Prostate gland (tissue), 2 donors: ENCODE data around the gene CBARP. TPM values are rescaled to one million over a fixed set of nuclear protein-coding genes. Genes with fewer than 3 reads are reported as not detected.
"Not testable (repeated sequence)": the region's sequence is repeated elsewhere in the genome, so short reads cannot be mapped to it uniquely, and the experiment has no call there.

Experiments used
- DNase-seq: peaks from one replicate; pipeline ENCODE4 v3.0.0-alpha.2; 2019; ENCODE audit warnings: low spot score
- H3K27ac ChIP-seq, 2 donors: fragments of 200-600 bp; sonication (generic); 2 replicates each; pipeline ENCODE4 v1.5.1; 2017 to 2019
- H3K27me3 ChIP-seq: fragments of 200-600 bp; sonication (generic); replicated peaks from 2 replicates; pipeline ENCODE4 v1.5.1; 2019; ENCODE audit not compliant: insufficient read depth
- H3K36me3 ChIP-seq, 2 donors: fragments of 200-600 bp; sonication (generic); 1 replicate in 1 of 2; 2 replicates in 1 of 2; pipeline versions ENCODE4 v1.5.1 to v1.8.1; 2017 to 2019
- H3K4me1 ChIP-seq: fragments of 200-600 bp; sonication (generic); replicated peaks from 2 replicates; pipeline ENCODE4 v1.5.1; 2019
- H3K4me3 ChIP-seq, 2 donors: fragments of 200-600 bp; sonication (generic); 2 replicates each; pipeline ENCODE4 v1.5.1; 2017 to 2019
- H3K9me3 ChIP-seq: fragments of 200-600 bp; sonication (generic); 2 replicates; pipeline ENCODE4 v1.5.1; 2017
- CTCF ChIP-seq, 4 experiments: fragments of 200-600 bp in 2 of 4; fragments of 450-650 bp in 2 of 4; sonication (generic) in 2 of 4; IDR thresholded peaks; 1 replicate in 3 of 4; 2 replicates in 1 of 4; pipeline ENCODE4 v1.5.1; 2016 to 2019; ENCODE audit warnings: antibody characterized with exemption in 4 of 4, mild to moderate bottlenecking in 2 of 4, moderate library complexity in 2 of 4
- POLR2A ChIP-seq: fragments of 450-650 bp; IDR thresholded peaks from one replicate; pipeline ENCODE4 v1.6.1; 2016; ENCODE audit warnings: antibody characterized with exemption, mild to moderate bottlenecking
- POLR2AphosphoS5 ChIP-seq: sonication (generic); formaldehyde crosslinking; IDR thresholded peaks from one replicate; pipeline ENCODE4 v1.6.1; 2017; ENCODE audit warnings: antibody characterized with exemption
- WGBS: methylation state at CpG from one replicate; pipeline ENCODE4 v1.1.5; 2018; 5-methylcytosine and 5-hydroxymethylcytosine counted together
- intact Hi-C: fragments of 100-400 bp; cut with DNase I; formaldehyde crosslinking; loops from one replicate; pipeline ENCODE4 v1.14.2; 2022
- total RNA-seq, 2 donors: library from RNA; depleted of rRNA; stranded (reverse); fragments of >200 nt; gene quantifications; one replicate each; pipeline ENCODE4 v1.1.0, GENCODE V29; 2016

CBARP gene
- total RNA-seq, 2 donors from 2014 or later, result 0.68 to 4.4 TPM

GRCh38 chr19:1213391-1214286 lies 24.2 kb downstream of the CBARP start:
- H3K4me1 ChIP-seq, result peaks cover 39% of the 10 kb centered on the region
- TF ChIP-seq POLR2A, result peak; percentile 79
- TF ChIP-seq CTCF (IDR thresholded peaks at IDR 0.05), result no peak
- TF ChIP-seq POLR2AphosphoS5, result peak; percentile 94
- DNase-seq, result peak; percentile 88
- H3K36me3 ChIP-seq, result no peaks in the 10 kb centered on the region
- intact Hi-C loops, result no loop called here
- peak overlapping the region; percentile 80 to 84 for H3K27ac ChIP-seq
- no peak overlapping the region for H3K4me3 ChIP-seq
- H3K27me3 ChIP-seq, result no peaks in the 10 kb centered on the region
- 32% methylated on average over 39 of the region's 39 CpGs for WGBS
- H3K9me3 ChIP-seq, result no peaks in the 10 kb centered on the region

GRCh38 chr19:1211494-1212234 lies 26.1 kb downstream of the CBARP start:
- Histone ChIP-seq H3K36me3 (no peaks in the 10 kb centered on the region), H3K4me3 (no peak overlapping the region), H3K27me3 (no peaks in the 10 kb centered on the region), H3K27ac (peak overlapping the region; percentile 53 to 67), H3K4me1 (peaks cover 44% of the 10 kb centered on the region), H3K9me3 (no peaks in the 10 kb centered on the region)
- intact Hi-C loops, result no loop called here
- 57% methylated on average over 33 of the region's 33 CpGs for WGBS
- DNase-seq, result peak; percentile 87
- TF ChIP-seq POLR2A (no peak), POLR2AphosphoS5 (peak; percentile 65)

GRCh38 chr19:1210227-1210538 lies 27.6 kb downstream of the CBARP start:
- TF ChIP-seq CTCF (IDR thresholded peaks at IDR 0.05) (no peak), POLR2AphosphoS5 (no peak), POLR2A (no peak)
- Histone ChIP-seq H3K27me3 (no peaks in the 10 kb centered on the region), H3K4me3 (no peak overlapping the region), H3K27ac (peak overlapping the region in 1 of 2 donors; percentile 14), H3K36me3 (no peaks in the 10 kb centered on the region), H3K4me1 (peaks cover 40% of the 10 kb centered on the region), H3K9me3 (no peaks in the 10 kb centered on the region)
- WGBS, result 80% methylated on average over 13 of the region's 13 CpGs
- intact Hi-C loops, result no loop called here
- DNase-seq, result no peak

- intact Hi-C loops, H3K4me3 ChIP-seq, H3K27me3 ChIP-seq, DNase-seq, H3K36me3 ChIP-seq, H3K27ac ChIP-seq, H3K9me3 ChIP-seq: not testable (repeated sequence)
- peaks cover 27% of the 10 kb centered on the region for H3K4me1 ChIP-seq
- WGBS, result 73% methylated on average over 10 of the region's 10 CpGs
Measured at GRCh38 chr19:1208830-1209229, 29.0 kb downstream of the CBARP start.

GRCh38 chr19:1206864-1207450 lies 30.8 kb downstream of the CBARP start:
- TF ChIP-seq POLR2AphosphoS5 (no peak), CTCF (IDR thresholded peaks at IDR 0.05) (no peak), POLR2A (no peak)
- Histone ChIP-seq H3K27ac (peak overlapping the region; percentile 68 to 79), H3K4me1 (peaks cover 20% of the 10 kb centered on the region), H3K36me3 (no peaks in the 10 kb centered on the region), H3K4me3 (peak overlapping the region; percentile 61 to 68), H3K27me3 (no peaks in the 10 kb centered on the region), H3K9me3 (no peaks in the 10 kb centered on the region)
- DNase-seq, result no peak
- intact Hi-C loops, result no loop called here
- WGBS, result 2% methylated on average over 38 of the region's 38 CpGs
